ENCODE measurements around the gene RAI14.

GRCh38 chr5:34758514-34758913 lies 102.4 kb downstream of the RAI14 start:
- TF ChIP-seq CTCF (conservative IDR thresholded peaks at IDR 0.05 in 1 of 2, IDR thresholded peaks at IDR 0.05 in 1 of 2; ENCODE audit: low read depth in 1 of 2, low read length in 2 of 2) (no peak), EZH2 (IDR thresholded peaks at IDR 0.05; ENCODE audit: low read length, missing control alignments) (no peak)
